H1 (cell line): ENCODE data around the gene DPH6. TPM values are rescaled to one million over a fixed set of nuclear protein-coding genes. Genes with fewer than 3 reads are reported as not detected.

ENCODE experiments used
- CTCF ChIA-PET: fragments of 300-600 bp; sonication (Branson Sonifier 250); formaldehyde crosslinking; loops from one replicate; lab custom pipeline; 2021; ENCODE audit not compliant: partially characterized antibody; lab: Charles Lee
- POLR2A ChIA-PET: fragments of 300-600 bp; sonication (Branson Sonifier 250); formaldehyde crosslinking; loops from one replicate; lab custom pipeline; 2021; ENCODE audit warnings: inconsistent platforms; ENCODE audit not compliant: partially characterized antibody; lab: Charles Lee
- DNase-seq, 2 experiments: peaks; one replicate each; pipeline versions ENCODE4 v3.0.0 to v3.0.0-alpha.2; 2010 to 2022; ENCODE audit warnings: low spot score in 2 of 2, low read depth in 1 of 2, mixed read lengths in 1 of 2
- FAIRE-seq: peaks from 2 replicates; lab custom pipeline; 2011; peaks lifted over from hg19 to GRCh38; lab: Jason Lieb, UNC
- H2AFZ ChIP-seq: 2 replicates; pipeline ENCODE4 v1.8.1; 2012; ENCODE audit warnings: low read length, inconsistent platforms
- H2AK5ac ChIP-seq: 2 replicates; pipeline ENCODE4 v1.6.1; 2013; ENCODE audit warnings: low read depth, low read length
- H2BK120ac ChIP-seq: replicated peaks from 2 replicates; pipeline ENCODE3; 2013; ENCODE audit warnings: low read depth, low read length, inconsistent platforms
- H2BK12ac ChIP-seq: 2 replicates; pipeline ENCODE4 v1.6.1; 2013; ENCODE audit warnings: low read depth, low read length
- H2BK15ac ChIP-seq: 2 replicates; pipeline ENCODE4 v1.6.1; 2013; ENCODE audit warnings: low read length
- H2BK20ac ChIP-seq: 2 replicates; pipeline ENCODE4 v1.6.1; 2013; ENCODE audit warnings: low read length
- H2BK5ac ChIP-seq: 2 replicates; pipeline ENCODE4 v1.6.1; 2013; ENCODE audit warnings: low read depth, low read length
- H3K14ac ChIP-seq: 2 replicates; pipeline ENCODE4 v1.6.1; 2013; ENCODE audit warnings: inconsistent platforms; ENCODE audit not compliant: insufficient read length
- H3K18ac ChIP-seq: 2 replicates; pipeline ENCODE4 v1.6.1; 2013; ENCODE audit warnings: low read length; ENCODE audit errors: extremely low read depth
- H3K23ac ChIP-seq: 2 replicates; pipeline ENCODE4 v1.6.1; 2013; ENCODE audit warnings: inconsistent platforms; ENCODE audit not compliant: insufficient read length
- H3K23me2 ChIP-seq: 2 replicates; pipeline ENCODE4 v1.6.1; 2013; ENCODE audit warnings: low read depth, low read length
- H3K27ac ChIP-seq: 2 replicates; pipeline ENCODE4 v1.6.1; 2011; ENCODE audit warnings: low read depth, low read length, inconsistent platforms
- H3K27me3 ChIP-seq, 4 experiments: replicated peaks in 1 of 4; 1 replicate in 1 of 4; 2 replicates in 3 of 4; pipeline versions ENCODE4 v1.6.1 to v1.8.1; 2011 to 2013; ENCODE audit warnings: low read length in 3 of 4, mild to moderate bottlenecking in 3 of 4, inconsistent platforms in 2 of 4, mixed read lengths in 2 of 4, moderate library complexity in 1 of 4; ENCODE audit not compliant: control insufficient read depth in 3 of 4, insufficient read depth in 3 of 4; ENCODE audit errors: extremely low read depth in 1 of 4
- H3K36me3 ChIP-seq, 4 experiments: 2 replicates each; pipeline versions ENCODE4 v1.6.1 to v1.8.1; 2011 to 2013; ENCODE audit warnings: mild to moderate bottlenecking in 4 of 4, low read length in 3 of 4, moderate library complexity in 2 of 4, control low read depth in 1 of 4, inconsistent platforms in 1 of 4; ENCODE audit not compliant: insufficient read depth in 4 of 4, control insufficient read depth in 2 of 4
- H3K4ac ChIP-seq: replicated peaks from 2 replicates; pipeline ENCODE3; 2013; ENCODE audit warnings: low read length, low read depth, mixed read lengths, inconsistent platforms; ENCODE audit not compliant: insufficient read length
- H3K4me1 ChIP-seq, 4 experiments: replicated peaks in 1 of 4; 1 replicate in 1 of 4; 2 replicates in 3 of 4; pipeline versions ENCODE4 v1.6.1 to v1.8.1; 2011 to 2013; ENCODE audit warnings: low read length in 3 of 4, inconsistent platforms in 2 of 4, mixed read lengths in 1 of 4; ENCODE audit not compliant: insufficient read depth in 4 of 4, control insufficient read depth in 3 of 4
- H3K4me2 ChIP-seq, 2 experiments: 2 replicates each; pipeline versions ENCODE4 v1.6.1 to v1.8.1; 2011 to 2013; ENCODE audit warnings: low read depth in 2 of 2, low read length in 2 of 2, control low read depth in 1 of 2, inconsistent platforms in 1 of 2, mild to moderate bottlenecking in 1 of 2; ENCODE audit not compliant: insufficient read depth in 1 of 2
- H3K4me3 ChIP-seq, 4 experiments: fragments of 200-600, 300-600 bp in 1 of 4; sonication (generic), shearing (Covaris generic), sonication (Bioruptor Twin) in 1 of 4; 2 replicates each; pipeline versions ENCODE4 v1.5.1 to v1.8.1; 2011 to 2016; ENCODE audit warnings: low read length in 4 of 4, low read depth in 3 of 4, control low read depth in 2 of 4, inconsistent platforms in 2 of 4, mild to moderate bottlenecking in 2 of 4, mixed read lengths in 1 of 4, moderate library complexity in 1 of 4; ENCODE audit not compliant: insufficient read depth in 2 of 4; ENCODE audit errors: extremely low read depth in 1 of 4
- H3K56ac ChIP-seq: replicated peaks from 2 replicates; pipeline ENCODE3; 2013; ENCODE audit warnings: low read depth, mild to moderate bottlenecking, mixed read lengths, low read length, inconsistent platforms; ENCODE audit not compliant: insufficient read length
- H3K79me1 ChIP-seq: 2 replicates; pipeline ENCODE4 v1.6.1; 2013; ENCODE audit warnings: low read depth, low read length, control low read depth
- H3K79me2 ChIP-seq, 2 experiments: 2 replicates each; pipeline versions ENCODE4 v1.6.1 to v1.8.1; 2012 to 2013; ENCODE audit warnings: low read length in 2 of 2, mild to moderate bottlenecking in 2 of 2, inconsistent platforms in 1 of 2; ENCODE audit not compliant: insufficient read depth in 2 of 2, control insufficient read depth in 1 of 2
- H3K9ac ChIP-seq, 4 experiments: replicated peaks in 1 of 4; 1 replicate in 1 of 4; 2 replicates in 3 of 4; pipeline versions ENCODE4 v1.6.1 to v1.8.1; 2011 to 2013; ENCODE audit warnings: low read depth in 3 of 4, low read length in 3 of 4, control low read depth in 2 of 4, mild to moderate bottlenecking in 2 of 4, moderate library complexity in 2 of 4, inconsistent platforms in 1 of 4; ENCODE audit errors: extremely low read depth in 1 of 4
- H3K9me3 ChIP-seq, 2 experiments: 2 replicates each; pipeline versions ENCODE4 v1.6.1 to v1.8.1; 2012 to 2013; ENCODE audit warnings: mild to moderate bottlenecking in 2 of 2, moderate library complexity in 2 of 2, control low read depth in 1 of 2, inconsistent platforms in 1 of 2, low read depth in 1 of 2, low read length in 1 of 2, mixed read lengths in 1 of 2; ENCODE audit not compliant: insufficient read depth in 2 of 2
- H4K20me1 ChIP-seq, 2 experiments: replicated peaks in 1 of 2; 2 replicates each; pipeline versions ENCODE3 to v1.8.1; 2011 to 2013; ENCODE audit warnings: inconsistent platforms in 2 of 2, low read length in 2 of 2, mild to moderate bottlenecking in 1 of 2; ENCODE audit not compliant: insufficient read depth in 2 of 2, control insufficient read depth in 1 of 2
- H4K5ac ChIP-seq: 2 replicates; pipeline ENCODE4 v1.6.1; 2013; ENCODE audit warnings: low read length, low read depth, mixed read lengths, inconsistent platforms; ENCODE audit not compliant: insufficient read length
- H4K8ac ChIP-seq: 2 replicates; pipeline ENCODE4 v1.8.0; 2013; ENCODE audit warnings: mild to moderate bottlenecking, moderate library complexity, low read length, inconsistent platforms; ENCODE audit not compliant: insufficient read depth; ENCODE audit errors: extremely low read depth
- H4K91ac ChIP-seq: replicated peaks from 2 replicates; pipeline ENCODE3; 2013; ENCODE audit warnings: low read length, mixed read lengths, inconsistent platforms; ENCODE audit not compliant: insufficient read length
- BRCA1 ChIP-seq: IDR thresholded peaks from 2 replicates; pipeline ENCODE4 v1.6.1; 2012; ENCODE audit warnings: low read depth, low read length, improper control_type of control experiment
- CEBPB ChIP-seq: IDR thresholded peaks from 2 replicates; pipeline ENCODE4 v1.6.1; 2012; ENCODE audit warnings: low read depth, low read length
- CREB1 ChIP-seq: IDR thresholded peaks from 2 replicates; pipeline ENCODE4 v1.6.1; 2012; ENCODE audit warnings: inconsistent platforms
- HDAC2 ChIP-seq, 2 experiments: fragments of 300-600 bp in 1 of 2; sonication (generic) in 1 of 2; IDR thresholded peaks; 2 replicates each; pipeline ENCODE4 v1.6.1; 2011 to 2012; ENCODE audit warnings: low read depth in 2 of 2, low read length in 2 of 2, mild to moderate bottlenecking in 2 of 2, moderate library complexity in 2 of 2, borderline replicate concordance in 1 of 2, inconsistent platforms in 1 of 2
- KDM1A ChIP-seq: fragments of 200-600, 300-600 bp; sonication (generic); IDR thresholded peaks from 2 replicates; pipeline ENCODE4 v1.7.1; 2016; ENCODE audit warnings: mild to moderate bottlenecking, low read length, borderline replicate concordance
- MAFK ChIP-seq: IDR thresholded peaks from 2 replicates; pipeline ENCODE4 v1.6.1; 2012; ENCODE audit warnings: low read depth, mild to moderate bottlenecking, improper control_type of control experiment, low read length
- PHF8 ChIP-seq: fragments of 200-600 bp; sonication (generic); conservative IDR thresholded peaks from 2 replicates; pipeline ENCODE4 v1.7.1; 2012; ENCODE audit warnings: low read depth, mild to moderate bottlenecking, inconsistent platforms, low read length, moderate library complexity
- RAD21 ChIP-seq, 2 experiments: IDR thresholded peaks in 1 of 2; conservative IDR thresholded peaks in 1 of 2; 2 replicates each; pipeline ENCODE4 v1.6.1; 2011; ENCODE audit warnings: low read depth in 2 of 2, low read length in 2 of 2, improper control_type of control experiment in 1 of 2, inconsistent platforms in 1 of 2, mild to moderate bottlenecking in 1 of 2, moderate library complexity in 1 of 2
- RBBP5 ChIP-seq: IDR thresholded peaks from 2 replicates; pipeline ENCODE4 v1.7.1; 2012; ENCODE audit warnings: low read depth, mild to moderate bottlenecking, inconsistent platforms, low read length, moderate library complexity, borderline replicate concordance
- RXRA ChIP-seq: IDR thresholded peaks from 2 replicates; pipeline ENCODE4 v1.6.1; 2011; ENCODE audit warnings: low read depth, mild to moderate bottlenecking, low read length, moderate library complexity; ENCODE audit not compliant: insufficient read depth
- SIN3A ChIP-seq, 2 experiments: IDR thresholded peaks in 1 of 2; conservative IDR thresholded peaks in 1 of 2; 2 replicates each; pipeline ENCODE4 v1.6.1; 2011 to 2012; ENCODE audit warnings: low read length in 2 of 2, improper control_type of control experiment in 1 of 2, low read depth in 1 of 2, mild to moderate bottlenecking in 1 of 2
- USF2 ChIP-seq: IDR thresholded peaks from 2 replicates; pipeline ENCODE4 v1.6.1; 2011; ENCODE audit warnings: low read length, improper control_type of control experiment
- ZNF274 ChIP-seq: IDR thresholded peaks from 2 replicates; pipeline ENCODE4 v1.7.0; 2012; ENCODE audit warnings: low read length, borderline replicate concordance; ENCODE audit errors: extremely low read depth
- WGBS, 2 experiments: shearing (Covaris generic) in 1 of 2; methylation state at CpG; one replicate each; pipeline versions ENCODE4 v1.1.6 to v1.1.7; 2013 to 2015; ENCODE audit warnings: low lambda C conversion rate in 2 of 2, mixed read lengths in 2 of 2, inconsistent platforms in 1 of 2, low coverage in 1 of 2, missing lambda C conversion rate in 1 of 2; ENCODE audit not compliant: insufficient replicate concordance in 2 of 2, insufficient coverage in 1 of 2, insufficient read length in 1 of 2; ENCODE audit errors: extremely low coverage in 1 of 2, missing lambda C conversion rate in 1 of 2; 5-methylcytosine and 5-hydroxymethylcytosine counted together
- polyA plus RNA-seq, 7 experiments: library from polyadenylated mRNA; depleted of rRNA in 3 of 7; stranded (reverse) in 5 of 7; unstranded in 2 of 7; fragments of >200 nt in 5 of 7; fragments of 200-250 nt in 2 of 7; gene quantifications; 1 replicate in 5 of 7; 2 replicates in 1 of 7; 4 replicates in 1 of 7; pipeline versions ENCODE4 v1.2.1 to v1.2.3, GENCODE V29; 2011 to 2013; ENCODE audit warnings: missing spikeins in 2 of 7, mixed read lengths in 2 of 7
- total RNA-seq: library from RNA; stranded (reverse); fragmentation: NEBNext Ultra II Directional; extraction: Animal tissue kit (Norgen Biotek cat#: 25700); gene quantifications from 2 replicates; pipeline ENCODE4 v1.2.1, GENCODE V29; 2021

DPH6 gene
- total and polyA plus RNA-seq, 2 of the 8 experiments (the other 6 are each of a cell fraction or from before 2014, with no cell fraction given) = 21.6 to 30.5 TPM

- Histone ChIP-seq H3K23me2 (no peaks in the 10 kb centered on the region), H3K14ac (no peak overlapping the region), H3K4ac (no peak overlapping the region), H2BK12ac (no peak overlapping the region), H2BK15ac (no peak overlapping the region), H2BK20ac (no peak overlapping the region), H2AK5ac (no peak overlapping the region), H4K8ac (no peak overlapping the region), H3K9me3 (no peaks in the 10 kb centered on the region), H3K4me1 (peaks cover 0 to 8% (median 6%) of the 10 kb centered on the region in 4 experiments; a peak in 4 of 7 replicates), H4K5ac (no peak overlapping the region), H3K9ac (no peak overlapping the region), H3K27ac (no peak overlapping the region), H3K36me3 (no peaks in the 10 kb centered on the region), H4K20me1 (no peaks in the 10 kb centered on the region), H3K4me2 (no peak overlapping the region), H3K79me2 (no peaks in the 10 kb centered on the region), H3K4me3 (no peak overlapping the region), H3K79me1 (no peaks in the 10 kb centered on the region), H2BK5ac (no peak overlapping the region), H2BK120ac (no peak overlapping the region), H3K56ac (no peak overlapping the region), H3K23ac (no peak overlapping the region), H4K91ac (no peak overlapping the region), H2AFZ (no peak overlapping the region), H3K18ac (no peak overlapping the region), H3K27me3 (no peaks in the 10 kb centered on the region)
- DNase-seq = no peak
- WGBS, 2 experiments = 96% methylated on average over 1 of the region's 1 CpG; no CpG with 5 or more reads in 1 of the 2 experiments
- FAIRE-seq = no peak
- CTCF ChIA-PET = interaction anchor here (0.6 to 0.8 kb wide), 2 partner anchors 35 to 1570 kb away, joined by 3 read pairs; no protein-coding TSS in a partner anchor
- POLR2A ChIA-PET = no interaction called here
- TF ChIP-seq HDAC2 (IDR thresholded peaks at IDR 0.05; ENCODE audit: borderline replicate concordance in 1 of 2, low read depth in 2 of 2, low read length in 2 of 2) (no peak), CEBPB (no peak), BRCA1 (no peak), CREB1 (no peak), SIN3A (conservative IDR thresholded peaks at IDR 0.05 in 1 of 2, IDR thresholded peaks at IDR 0.05 in 1 of 2; ENCODE audit: low read depth in 1 of 2, low read length in 2 of 2) (no peak), USF2 (no peak), RXRA (no peak), RAD21 (IDR thresholded peaks at IDR 0.05 in 1 of 2, conservative IDR thresholded peaks at IDR 0.05 in 1 of 2; ENCODE audit: low read depth in 2 of 2, low read length in 2 of 2) (no peak), PHF8 (no peak), RBBP5 (no peak), MAFK (no peak), KDM1A (no peak), ZNF274 (no peak)
Observed at GRCh38 chr15:35555244-35555643, 9.3 kb upstream of the DPH6 start.
